A549 (cell line): ENCODE results near the gene MFAP2.

Experiments
- CTCF ChIP-seq: fragments of >200 bp; sonication (Bioruptor Twin); formaldehyde crosslinking; IDR thresholded peaks from 3 replicates; pipeline ENCODE4 v1.5.1; 2016
- E2F6 ChIP-seq: IDR thresholded peaks from 2 replicates; pipeline ENCODE4 v1.6.1; 2012; ENCODE audit warnings: low read depth, borderline replicate concordance
- JUNB ChIP-seq: fragments of >200 bp; sonication (Bioruptor Twin); formaldehyde crosslinking; IDR thresholded peaks from 2 replicates; pipeline ENCODE4 v1.6.1; 2016
- KDM5A ChIP-seq: fragments of 200-600 bp; sonication (generic); IDR thresholded peaks from 2 replicates; pipeline ENCODE4 v1.6.1; 2016; ENCODE audit warnings: antibody characterized with exemption, mild to moderate bottlenecking
- POLR2A ChIP-seq: IDR thresholded peaks from 2 replicates; pipeline ENCODE4 v1.6.1; 2012; ENCODE audit warnings: mild to moderate bottlenecking, low read length
- TP53 ChIP-seq: fragments of 250-450 bp; sonication (Bioruptor Pico); IDR thresholded peaks from 2 replicates; pipeline ENCODE4 v1.5.0; 2021; ENCODE audit warnings: mild to moderate bottlenecking, moderate library complexity
- TF ChIP-seq, protein P1 (sequence below): fragments of 200-600 bp; sonication (generic); IDR thresholded peaks from 2 replicates; pipeline ENCODE4 v1.6.1; 2016; ENCODE audit warnings: antibody characterized with exemption, mild to moderate bottlenecking, moderate library complexity

- TF ChIP-seq KDM5A = no peak
- no peak for TF ChIP-seq CTCF
- no peak for TF ChIP-seq JUNB
- TF ChIP-seq E2F6 = no peak
- no peak for TF ChIP-seq POLR2A
- no peak for TF ChIP-seq TP53 (CRISPR knock-in tag)
- TF ChIP-seq, protein P1, sequence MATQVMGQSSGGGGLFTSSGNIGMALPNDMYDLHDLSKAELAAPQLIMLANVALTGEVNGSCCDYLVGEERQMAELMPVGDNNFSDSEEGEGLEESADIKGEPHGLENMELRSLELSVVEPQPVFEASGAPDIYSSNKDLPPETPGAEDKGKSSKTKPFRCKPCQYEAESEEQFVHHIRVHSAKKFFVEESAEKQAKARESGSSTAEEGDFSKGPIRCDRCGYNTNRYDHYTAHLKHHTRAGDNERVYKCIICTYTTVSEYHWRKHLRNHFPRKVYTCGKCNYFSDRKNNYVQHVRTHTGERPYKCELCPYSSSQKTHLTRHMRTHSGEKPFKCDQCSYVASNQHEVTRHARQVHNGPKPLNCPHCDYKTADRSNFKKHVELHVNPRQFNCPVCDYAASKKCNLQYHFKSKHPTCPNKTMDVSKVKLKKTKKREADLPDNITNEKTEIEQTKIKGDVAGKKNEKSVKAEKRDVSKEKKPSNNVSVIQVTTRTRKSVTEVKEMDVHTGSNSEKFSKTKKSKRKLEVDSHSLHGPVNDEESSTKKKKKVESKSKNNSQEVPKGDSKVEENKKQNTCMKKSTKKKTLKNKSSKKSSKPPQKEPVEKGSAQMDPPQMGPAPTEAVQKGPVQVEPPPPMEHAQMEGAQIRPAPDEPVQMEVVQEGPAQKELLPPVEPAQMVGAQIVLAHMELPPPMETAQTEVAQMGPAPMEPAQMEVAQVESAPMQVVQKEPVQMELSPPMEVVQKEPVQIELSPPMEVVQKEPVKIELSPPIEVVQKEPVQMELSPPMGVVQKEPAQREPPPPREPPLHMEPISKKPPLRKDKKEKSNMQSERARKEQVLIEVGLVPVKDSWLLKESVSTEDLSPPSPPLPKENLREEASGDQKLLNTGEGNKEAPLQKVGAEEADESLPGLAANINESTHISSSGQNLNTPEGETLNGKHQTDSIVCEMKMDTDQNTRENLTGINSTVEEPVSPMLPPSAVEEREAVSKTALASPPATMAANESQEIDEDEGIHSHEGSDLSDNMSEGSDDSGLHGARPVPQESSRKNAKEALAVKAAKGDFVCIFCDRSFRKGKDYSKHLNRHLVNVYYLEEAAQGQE = no peak
Measured at GRCh38 chr1:16982902-16983301, 2.5 kb upstream of the MFAP2 start.
